COR-L47 (cell line): ENCODE data around the gene SVIL.
"Not testable (repeated sequence)": the region's sequence is repeated elsewhere in the genome, so short reads cannot be mapped to it uniquely, and the experiment has no call there.

Experiments used
- DNase-seq: peaks from one replicate; lab custom pipeline; 2025; lab: John Stamatoyannopoulos, UW

Gene SVIL

DNA sequence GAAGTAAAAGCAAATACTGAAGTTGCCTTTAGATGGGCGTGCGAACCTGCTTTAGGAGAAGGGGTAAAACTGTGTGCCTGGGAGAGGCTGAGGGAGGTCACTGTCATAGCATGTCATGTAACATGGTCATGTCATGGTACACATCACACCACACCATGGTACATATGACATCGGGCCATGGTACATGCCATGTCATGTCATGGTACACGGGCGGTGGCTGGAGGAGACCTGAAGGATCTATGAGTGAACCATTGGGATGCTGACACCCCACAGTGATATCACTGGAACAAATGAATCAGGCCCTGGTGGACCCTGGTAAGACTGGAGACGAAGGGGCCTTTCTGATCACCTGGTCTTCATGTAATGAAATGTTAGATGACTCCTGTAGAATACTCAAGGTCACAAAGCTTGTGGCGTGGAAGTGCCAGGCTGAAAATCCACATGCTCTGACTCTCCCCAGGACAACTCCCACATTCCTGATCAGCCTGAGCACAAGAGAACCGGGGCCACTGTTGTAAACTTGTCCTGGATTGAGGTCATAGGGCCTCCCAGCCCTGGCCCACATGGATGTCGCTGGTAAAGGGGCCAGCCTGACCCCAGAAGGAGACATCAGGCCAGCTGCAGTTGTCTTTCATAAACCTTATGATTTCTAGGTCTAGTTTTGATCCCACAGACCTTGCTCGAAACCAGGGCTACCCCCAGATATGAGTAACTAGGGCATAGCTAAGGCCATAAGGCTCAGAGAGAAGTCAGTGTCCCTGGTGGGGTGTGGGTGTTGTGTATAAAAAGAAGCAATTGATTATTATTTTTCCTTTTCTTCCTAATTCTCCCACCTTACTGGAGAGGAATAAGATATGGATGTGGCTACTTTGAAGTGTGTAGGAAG is 60.3 kb downstream of the SVIL start:
- not testable (repeated sequence) for DNase-seq

DNA sequence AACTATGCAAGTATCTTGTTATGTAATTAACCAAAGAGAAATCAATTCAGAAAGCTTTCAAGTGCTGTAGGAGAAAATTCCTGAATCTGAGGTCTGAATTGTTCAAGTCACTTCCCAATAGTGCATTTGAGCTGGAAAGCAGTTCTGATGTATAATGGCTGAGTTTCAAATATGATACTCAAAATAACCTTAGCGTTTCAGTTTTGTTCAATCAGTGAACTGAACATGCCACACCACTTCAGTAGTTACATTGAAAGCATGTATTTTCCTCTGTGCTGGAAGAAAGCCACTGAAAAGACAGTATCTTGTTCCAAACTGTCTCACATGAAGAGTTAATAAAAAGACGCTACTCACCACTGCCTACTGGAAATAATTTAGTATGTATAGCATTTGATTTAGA is 64.5 kb downstream of the SVIL start:
- DNase-seq, result not testable (repeated sequence)

DNA sequence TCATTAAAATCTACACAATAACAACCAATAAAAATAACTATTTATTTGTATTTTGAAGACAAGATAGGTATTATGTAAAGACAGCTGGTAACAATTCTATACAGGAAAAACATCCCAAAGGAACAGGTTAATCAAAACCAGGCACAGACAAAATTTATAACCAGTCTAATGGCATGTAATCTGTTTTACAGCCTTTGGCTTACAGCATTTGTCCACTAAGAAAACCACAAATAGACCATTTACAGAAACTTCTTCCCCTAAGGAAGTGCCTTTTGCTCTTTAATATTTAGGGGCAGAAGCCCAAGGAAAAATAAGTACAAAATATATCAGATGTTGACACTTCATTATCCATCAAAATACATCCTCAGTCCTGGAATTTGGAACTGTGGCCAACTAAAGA is 65.0 kb downstream of the SVIL start:
- DNase-seq, result no peak

DNA sequence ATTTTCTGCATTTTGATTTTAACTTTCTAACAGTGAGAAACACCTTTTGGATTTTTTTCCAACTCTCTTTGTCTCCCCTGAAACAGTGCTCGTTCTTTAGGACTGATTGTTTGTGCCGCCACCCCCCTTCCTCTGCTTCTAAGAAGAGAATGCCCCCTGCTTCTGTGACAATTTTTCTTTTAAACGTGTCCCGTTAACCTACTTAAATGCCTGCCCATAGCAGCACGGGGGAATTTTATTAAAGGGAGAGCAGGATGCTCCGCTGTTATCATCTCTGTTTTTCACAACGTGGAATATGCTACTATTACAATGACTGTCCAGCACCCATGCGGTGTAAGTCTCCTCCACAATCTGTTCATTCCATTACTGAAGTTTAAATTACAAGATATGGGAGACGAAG is 67.8 kb downstream of the SVIL start:
- DNase-seq, result no peak

DNA sequence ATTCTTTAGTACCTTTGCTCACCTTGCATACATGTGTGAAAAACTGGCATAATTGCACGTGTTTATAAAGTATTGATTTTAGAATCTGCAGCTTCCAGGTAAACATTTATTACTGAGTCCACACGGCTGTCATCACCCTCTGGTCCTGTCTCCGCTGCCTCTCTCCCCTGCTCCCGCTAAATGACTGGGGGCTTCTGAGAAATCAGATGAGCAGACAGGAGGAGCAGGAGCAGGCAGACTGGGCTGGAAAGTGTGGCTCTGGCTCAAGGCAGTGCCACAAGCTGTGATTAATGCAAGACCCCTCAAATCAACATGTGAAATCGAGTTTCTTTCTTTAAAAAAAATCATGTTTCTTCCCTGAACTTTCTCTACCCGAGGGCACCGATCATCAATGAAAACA is 68.6 kb downstream of the SVIL start:
- not testable (repeated sequence) for DNase-seq

DNA sequence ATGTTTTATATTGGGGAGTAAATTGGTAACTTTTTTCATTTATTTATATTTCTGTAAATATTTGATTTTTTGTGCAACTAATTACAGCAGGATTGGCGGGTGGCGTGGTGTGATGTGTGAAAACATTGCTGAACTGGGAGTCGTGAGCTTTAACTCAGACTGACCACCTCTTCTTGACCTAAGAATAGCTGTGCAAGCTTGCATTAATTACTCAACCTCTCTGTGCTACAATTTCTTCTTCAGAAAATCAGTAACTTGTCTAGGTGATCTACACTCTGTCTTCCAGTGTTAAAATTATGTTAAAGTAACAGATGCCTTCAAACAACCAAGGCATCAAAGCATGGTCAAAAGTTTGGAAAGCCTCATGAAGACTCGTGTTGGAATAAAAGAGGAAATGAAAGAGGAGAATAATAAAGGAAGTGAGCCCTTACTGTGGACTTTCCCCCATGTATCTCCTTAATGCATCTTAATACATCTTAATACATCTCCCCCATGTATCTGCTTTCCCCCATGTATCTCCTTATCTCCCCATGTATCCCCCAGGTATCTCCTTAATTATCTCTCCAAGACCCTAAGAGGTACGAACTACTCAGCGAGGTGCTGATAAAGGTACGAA is 71.2 kb downstream of the SVIL start:
- DNase-seq, result no peak

DNA sequence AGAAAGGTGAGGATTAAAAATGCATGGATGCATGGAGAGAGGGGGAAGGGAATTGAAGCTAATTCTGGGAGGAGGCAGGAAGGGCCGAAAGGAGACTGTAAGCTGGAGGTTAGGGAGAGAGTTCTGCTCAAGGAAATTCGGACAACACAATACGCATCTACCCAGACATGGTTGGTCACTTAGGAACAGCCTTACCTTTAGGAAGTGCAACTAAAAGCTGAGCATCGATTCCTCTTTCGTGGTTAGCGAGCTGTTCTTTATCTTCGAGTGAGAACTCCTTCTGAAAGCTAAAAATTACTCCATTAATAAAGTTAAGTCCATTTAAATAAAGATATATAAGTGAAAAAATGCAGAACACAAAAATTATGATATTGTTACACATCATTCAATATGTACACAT is 71.8 kb downstream of the SVIL start:
- DNase-seq, result not testable (repeated sequence)

DNA sequence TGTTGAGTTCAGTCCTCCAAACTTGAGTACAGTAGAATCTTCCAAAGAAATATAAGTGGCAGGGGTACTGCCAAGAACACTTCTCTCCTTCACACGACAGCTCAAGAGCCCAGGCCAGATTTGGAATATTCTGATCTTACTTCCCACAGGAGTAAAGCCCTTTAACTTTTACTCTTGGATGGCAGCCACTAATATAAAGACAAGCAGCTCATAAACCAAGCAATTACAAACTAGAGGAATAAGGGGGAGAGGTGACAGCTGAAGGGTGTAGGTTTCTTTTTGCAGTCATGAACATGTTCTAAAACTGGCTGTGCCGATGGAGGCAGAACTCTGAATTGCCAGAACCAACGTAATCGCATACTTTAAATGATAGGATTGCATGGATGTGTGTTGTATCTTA is 74.8 kb downstream of the SVIL start:
- DNase-seq, result no peak

DNA sequence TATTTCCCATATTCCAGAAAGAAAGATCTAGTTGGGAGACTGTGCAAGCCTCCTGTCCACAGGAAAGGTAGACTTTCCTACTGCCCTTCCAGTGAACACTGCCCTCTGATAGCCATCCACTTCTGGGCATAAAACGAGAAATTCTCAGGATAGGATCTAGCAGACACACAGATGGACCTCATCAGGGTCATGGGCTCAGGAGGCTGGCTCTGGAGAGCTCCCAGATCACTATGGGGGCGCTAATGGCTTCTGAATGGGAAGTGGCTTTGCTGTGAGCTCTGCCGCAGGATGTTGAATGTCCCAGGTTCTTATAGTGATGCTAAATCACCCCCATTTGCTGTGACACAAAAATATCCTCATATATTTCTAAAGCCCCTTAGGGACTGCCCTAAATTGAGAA is 77.1 kb downstream of the SVIL start:
- DNase-seq, result no peak

DNA sequence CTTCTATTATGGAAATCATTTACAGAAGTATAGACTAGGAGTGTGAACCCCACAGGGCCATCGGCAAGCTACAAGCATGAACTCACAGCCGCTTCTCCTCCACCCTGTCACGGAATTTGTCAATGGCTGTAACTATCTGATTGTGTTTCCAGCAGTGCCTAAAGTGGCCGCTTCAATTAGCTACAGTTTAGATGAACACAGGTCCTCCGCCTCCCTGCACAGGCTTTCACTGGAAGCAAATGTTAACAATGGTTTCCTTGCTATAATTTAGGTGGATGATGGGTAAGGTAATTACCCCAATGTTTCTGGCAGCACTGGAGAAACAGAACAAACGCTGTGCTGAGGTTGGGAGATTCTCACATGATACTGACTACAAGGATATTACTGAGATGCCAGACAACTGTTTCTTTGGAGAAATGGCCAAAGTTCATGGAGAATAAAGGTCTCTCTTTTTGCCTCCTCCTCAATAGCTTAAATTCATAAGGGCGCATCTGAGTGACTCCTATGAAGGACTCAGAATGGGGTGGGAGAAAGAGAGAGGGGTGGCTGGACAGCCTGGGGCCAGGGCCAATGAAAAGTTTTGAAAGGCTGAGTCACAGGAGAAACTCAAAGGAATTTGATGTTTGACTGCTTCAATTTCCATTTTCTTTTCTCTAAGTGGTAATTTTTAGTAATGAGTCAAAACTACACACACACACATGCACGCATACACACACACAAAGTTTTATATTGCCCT is 78.9 kb downstream of the SVIL start:
- DNase-seq, result peak; percentile 12

DNA sequence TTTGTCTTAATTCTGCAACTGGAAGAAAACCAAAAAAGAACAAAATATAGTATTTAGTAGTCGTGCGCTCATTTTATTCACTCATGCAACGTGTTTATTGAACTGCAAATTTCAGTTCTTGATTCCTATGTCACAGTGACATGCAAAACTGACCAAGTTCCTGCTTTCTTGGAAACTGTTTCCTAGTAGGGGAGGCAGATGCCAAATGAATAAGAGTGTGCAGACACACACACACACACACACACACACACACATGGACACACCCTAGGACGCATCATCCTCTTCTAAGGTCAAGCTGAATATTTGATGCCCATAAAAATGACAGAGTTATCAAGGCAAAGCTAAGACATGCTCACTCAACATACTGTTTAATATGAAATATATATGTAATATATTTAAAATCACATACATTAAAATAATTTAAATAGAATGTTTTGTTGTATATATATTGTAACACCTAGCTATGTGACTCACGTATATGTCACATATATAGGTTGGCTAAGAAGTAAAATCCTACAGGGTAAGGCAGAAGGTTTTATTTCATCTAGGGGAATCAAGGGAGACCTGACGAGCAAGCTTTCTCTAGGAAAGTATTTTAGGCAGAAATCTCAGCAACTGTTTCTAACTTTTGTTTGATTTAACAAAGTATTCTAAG is 79.6 kb downstream of the SVIL start:
- DNase-seq, result no peak

DNA sequence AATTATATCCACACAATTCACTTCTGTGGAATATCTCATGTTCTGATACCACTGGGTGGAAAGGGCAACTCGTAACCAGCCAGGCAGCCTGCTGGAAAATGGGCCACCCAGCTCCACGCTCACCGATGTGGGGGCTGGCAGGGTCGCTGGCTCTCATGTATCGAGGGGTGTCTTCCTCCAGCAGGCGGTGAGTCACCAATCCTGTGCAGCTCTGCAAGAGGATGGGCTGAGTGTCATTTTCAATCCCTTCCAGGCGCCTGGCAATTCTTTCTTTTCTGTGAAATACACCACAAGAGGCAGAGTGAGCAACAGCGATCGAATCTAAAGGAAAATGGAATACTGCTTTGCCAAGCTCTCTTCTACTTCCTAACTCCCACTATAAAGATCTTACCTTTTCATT is 80.1 kb downstream of the SVIL start:
- no peak for DNase-seq

DNA sequence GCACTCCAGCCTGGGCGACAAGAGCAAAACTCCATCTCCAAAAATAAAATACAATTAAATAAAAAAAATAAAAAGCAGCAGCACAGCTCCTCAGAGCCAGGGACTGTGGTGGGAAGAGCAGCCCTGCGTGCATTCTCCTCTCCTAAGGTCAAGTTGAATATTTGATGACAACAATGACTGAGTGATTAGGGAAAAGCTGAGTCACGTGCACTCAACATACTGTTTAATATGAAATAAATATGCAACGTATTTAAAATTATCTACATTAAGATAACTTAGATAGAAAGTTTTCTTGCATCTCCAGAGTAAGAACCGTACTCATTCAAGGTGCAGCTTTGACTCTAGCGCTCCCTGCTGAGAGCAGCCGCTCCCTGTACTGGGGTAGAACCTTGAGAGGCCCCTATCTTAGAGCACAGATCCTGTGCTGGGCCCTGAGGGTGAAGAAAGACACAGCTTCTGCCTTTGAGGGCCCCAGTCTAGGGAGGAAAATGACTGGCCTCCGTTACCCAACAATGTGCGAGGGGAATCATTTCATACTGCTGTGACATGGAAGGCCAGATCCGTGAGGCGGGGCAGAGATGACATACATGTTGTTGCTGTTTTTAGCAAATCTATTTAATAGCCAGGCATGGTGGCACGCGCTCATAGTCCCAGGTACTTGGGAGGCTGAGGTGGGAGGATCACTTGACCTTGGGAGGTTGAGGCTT is 81.1 kb downstream of the SVIL start:
- no peak for DNase-seq

DNA sequence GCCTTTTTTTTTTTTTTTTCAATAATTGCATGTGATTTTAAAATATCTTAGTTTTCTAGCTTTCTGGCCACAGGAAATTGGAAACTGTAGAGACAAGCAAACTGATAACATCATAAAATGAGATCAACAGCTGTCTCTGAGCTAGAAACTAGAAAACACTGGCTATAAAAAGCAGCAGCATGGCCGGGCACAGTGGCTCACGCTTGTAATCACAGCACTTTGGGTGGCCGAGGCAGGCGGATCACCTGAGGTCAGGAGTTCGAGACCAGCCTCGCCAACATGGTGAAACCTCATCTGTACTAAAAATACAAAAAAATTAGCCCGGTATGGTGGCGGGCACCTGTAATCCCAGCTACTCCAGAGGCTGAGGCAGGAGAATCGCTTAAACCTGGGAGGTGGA is 81.7 kb downstream of the SVIL start:
- not testable (repeated sequence) for DNase-seq

DNA sequence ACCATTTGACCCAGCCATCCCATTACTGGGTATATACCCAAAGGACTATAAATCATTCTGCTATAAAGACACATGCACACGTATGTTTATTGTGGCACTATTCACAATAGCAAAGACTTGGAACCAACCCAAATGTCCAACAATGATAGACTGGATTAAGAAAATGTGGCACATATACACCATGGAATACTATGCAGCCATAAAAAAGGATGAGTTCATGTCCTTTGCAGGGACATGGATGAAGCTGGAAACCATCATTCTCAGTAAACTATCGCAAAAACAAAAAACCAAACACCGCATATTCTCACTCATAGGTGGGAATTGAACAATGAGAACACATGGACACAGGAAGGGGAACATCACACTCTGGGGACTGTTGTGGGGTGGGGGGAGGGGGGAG is 85.3 kb downstream of the SVIL start:
- DNase-seq, result not testable (repeated sequence)

DNA sequence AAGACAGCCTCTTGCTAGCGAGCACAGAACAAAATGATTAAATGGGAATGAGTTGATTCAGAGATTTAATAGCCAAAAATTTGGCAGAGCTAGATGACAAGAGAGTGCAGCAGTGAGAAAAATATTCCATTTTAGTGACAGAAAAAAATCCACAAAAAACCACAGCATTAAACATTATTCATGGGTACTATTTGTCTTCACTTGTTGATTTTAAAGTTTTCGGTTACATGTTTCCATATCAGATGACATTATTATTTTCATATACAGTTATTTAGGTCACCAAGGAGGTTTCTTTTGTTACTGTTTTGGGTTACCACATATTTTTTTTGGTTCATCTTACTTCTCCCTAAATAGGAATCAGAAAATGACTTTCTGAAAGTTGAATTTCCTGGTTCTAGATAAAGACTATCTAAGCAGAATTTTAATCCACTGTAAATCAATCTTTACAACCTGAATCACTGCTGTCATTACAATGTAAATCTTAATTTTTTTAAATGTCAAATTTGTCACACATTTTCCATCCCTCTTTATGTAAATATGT is 87.9 kb downstream of the SVIL start:
- no peak for DNase-seq

DNA sequence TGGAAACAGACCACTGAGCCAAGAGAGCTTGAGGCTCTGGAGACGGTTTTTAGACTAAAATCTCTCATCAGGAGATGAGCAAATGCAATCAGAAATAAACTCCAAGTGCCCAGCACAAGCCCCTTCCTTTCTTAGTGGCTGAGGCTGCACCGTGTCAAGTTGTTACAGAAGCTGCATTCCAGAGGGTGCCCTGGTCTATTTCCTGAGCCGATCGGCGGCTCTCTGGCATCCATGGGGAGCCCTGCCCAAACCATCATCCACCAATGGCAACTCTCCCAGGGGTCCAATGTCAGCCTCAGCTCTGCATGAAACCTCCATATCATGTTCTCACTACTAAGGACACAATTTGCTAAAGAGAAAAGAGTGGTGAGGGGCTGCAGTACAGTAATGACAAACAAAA is 89.6 kb downstream of the SVIL start:
- DNase-seq, result no peak

DNA sequence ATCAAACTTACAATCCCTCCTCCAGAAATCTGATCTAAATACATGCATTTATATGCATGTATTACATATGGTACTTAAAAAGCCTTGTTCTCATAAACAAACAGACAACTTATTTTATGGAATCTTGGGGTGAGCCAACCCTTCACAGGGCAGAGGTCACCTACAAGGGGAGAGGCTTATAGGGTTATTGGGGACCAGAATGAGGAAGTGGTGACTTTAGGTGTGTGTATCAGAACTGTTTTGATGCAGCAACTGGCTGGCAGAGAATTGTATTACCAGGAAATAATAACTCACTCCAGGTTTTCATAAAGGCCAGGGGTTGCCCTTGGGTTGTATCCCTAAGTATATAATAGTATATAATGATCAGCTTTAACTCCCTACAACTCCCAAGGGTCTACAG is 91.1 kb downstream of the SVIL start:
- no peak for DNase-seq

DNA sequence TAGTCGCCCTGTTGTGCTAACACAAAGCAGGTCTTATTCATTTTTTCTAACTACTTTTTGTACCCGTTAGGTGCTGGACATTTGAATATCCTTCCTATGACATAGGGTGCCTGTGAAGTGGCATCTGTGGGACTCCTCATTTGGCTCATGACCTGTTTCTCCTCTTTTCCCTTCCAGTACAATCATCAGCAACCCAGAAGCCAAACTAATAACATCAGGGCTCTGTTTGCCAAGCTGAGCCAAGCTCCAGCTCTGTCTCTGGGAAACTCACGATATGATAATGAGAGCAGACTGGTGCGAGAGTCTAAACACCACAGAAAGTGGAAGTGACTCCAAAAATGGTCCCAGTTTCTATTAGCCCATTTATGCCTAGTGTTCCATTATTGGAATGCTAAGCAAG is 92.0 kb downstream of the SVIL start:
- DNase-seq, result no peak

DNA sequence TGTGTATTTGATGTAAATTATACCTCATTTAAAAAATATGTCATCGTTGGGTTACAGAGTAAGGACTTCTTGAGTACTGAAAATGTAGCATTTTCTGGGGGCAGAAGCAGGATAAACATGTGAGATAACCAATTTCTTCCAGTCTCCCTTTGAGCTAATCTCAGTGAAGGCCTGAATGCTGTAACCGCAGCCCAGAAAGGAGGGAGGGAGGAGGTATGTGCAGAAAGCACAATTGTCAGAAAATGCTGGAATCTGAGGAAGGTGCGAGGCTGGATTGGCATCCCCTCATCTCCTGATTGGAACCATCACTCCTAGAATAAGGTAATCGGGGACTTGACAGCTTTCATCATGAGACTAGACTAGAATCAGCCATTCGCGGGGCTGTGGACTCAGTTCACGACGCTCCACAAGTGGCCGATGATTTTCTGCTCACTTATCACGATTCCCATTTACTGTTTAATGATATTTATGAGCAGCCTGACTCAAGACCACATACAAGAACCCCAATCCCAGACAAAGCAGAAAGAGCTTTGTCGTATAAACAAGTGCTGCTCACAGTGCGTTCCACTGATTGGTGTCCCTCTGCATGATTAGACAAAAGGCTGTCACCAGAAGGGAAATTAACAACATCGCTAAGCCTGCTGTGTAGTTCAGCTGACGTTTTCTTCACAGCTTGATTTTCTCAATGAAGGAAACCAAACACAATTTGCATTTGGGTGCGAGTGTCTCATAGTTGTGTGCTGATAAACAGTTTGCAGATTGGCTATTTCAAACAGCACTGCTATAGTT is 93.2 kb downstream of the SVIL start:
- DNase-seq, result peak; percentile 23

DNA sequence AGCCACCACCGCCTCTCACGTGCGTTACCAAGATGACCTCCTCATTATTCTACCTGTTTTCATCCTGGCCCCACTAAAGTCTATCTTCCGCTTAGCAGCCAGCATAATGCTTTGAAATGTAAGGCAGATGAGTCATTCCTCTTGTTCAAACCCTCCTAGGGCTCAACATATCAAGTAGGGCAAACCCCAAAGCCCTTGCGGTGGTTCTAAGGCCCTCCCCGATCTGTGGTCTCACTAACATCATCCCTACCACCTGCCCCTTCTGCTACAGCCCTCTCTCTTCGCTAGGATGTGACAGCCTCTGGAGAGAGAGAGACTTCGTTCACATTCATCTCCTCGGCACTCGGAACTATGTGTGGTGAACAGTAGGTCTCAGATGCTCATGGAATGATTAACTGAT is 94.8 kb downstream of the SVIL start:
- no peak for DNase-seq
